ENCODE measurements around the gene FBLN5. TPM values are rescaled to one million over a fixed set of nuclear protein-coding genes. Genes with fewer than 3 reads are reported as not detected.
A peak's percentile ranks its signal among the peaks of the same experiment; 100 is the strongest.

FBLN5 gene
- total RNA-seq, 3 donors from 2014 or later: 6.1 to 56.7 (median 18.6) TPM

DNA sequence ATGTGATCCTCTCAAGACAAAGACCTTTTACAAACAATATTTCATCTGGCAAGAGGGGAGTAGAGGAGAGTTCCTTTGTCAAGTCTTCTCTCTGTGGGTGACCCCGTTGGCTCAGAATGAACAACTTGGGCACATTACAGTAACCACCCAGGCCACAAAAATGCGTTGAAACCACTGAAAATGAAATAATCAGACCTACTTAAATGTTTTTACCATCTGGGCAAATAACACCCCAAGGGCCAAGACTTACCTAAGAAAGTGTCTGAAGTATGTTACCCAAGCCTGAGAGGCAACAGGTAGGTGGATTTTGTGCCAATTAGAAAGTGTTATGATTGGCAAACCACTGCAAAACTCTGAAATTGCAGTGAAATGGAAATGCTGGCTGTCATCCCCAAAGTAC, 81.4 kb downstream of the FBLN5 start:
- intact Hi-C loops (cut with DNase I, micrococcal nuclease): no loop called here
- no peak for DNase-seq
- ATAC-seq: no peak
- TF ChIP-seq, protein P1, sequence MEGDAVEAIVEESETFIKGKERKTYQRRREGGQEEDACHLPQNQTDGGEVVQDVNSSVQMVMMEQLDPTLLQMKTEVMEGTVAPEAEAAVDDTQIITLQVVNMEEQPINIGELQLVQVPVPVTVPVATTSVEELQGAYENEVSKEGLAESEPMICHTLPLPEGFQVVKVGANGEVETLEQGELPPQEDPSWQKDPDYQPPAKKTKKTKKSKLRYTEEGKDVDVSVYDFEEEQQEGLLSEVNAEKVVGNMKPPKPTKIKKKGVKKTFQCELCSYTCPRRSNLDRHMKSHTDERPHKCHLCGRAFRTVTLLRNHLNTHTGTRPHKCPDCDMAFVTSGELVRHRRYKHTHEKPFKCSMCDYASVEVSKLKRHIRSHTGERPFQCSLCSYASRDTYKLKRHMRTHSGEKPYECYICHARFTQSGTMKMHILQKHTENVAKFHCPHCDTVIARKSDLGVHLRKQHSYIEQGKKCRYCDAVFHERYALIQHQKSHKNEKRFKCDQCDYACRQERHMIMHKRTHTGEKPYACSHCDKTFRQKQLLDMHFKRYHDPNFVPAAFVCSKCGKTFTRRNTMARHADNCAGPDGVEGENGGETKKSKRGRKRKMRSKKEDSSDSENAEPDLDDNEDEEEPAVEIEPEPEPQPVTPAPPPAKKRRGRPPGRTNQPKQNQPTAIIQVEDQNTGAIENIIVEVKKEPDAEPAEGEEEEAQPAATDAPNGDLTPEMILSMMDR (IDR thresholded peaks at IDR 0.05): no peak
- Histone ChIP-seq H3K9me3 (no peaks in the 10 kb centered on the region), H3K4me1 (ENCODE audit: low read depth) (peaks cover 8% of the 10 kb centered on the region), H3K36me3 (ENCODE audit: low read depth) (no peaks in the 10 kb centered on the region), H3K4me3 (no peak overlapping the region)

DNA sequence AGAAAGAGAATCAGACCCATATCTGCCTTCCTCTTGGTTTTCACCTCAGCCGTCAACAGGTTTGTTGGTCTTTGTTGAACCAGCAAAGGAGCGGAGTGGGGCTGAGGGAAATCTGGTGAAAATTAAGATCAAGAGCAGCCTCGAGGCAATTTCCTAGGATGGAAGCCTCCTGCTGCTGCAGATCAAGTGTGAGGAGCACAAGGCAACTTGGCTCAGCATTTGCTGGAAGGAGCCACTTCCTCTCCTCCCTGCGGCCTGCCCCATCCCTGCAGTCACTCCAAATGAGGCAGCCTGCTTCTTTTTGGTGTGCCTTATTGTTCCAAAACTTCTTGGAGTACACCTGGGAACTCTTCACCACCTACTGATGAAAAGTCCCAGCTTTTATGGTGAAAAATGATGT, 85.1 kb downstream of the FBLN5 start:
- Histone ChIP-seq H3K4me3 (no peak overlapping the region), H3K4me1 (ENCODE audit: low read depth) (no peaks in the 10 kb centered on the region), H3K36me3 (ENCODE audit: low read depth) (no peaks in the 10 kb centered on the region), H3K9me3 (no peaks in the 10 kb centered on the region)
- ATAC-seq: no peak
- TF ChIP-seq, protein P1 (IDR thresholded peaks at IDR 0.05): no peak
- intact Hi-C loops (cut with DNase I, micrococcal nuclease): no loop called here
- DNase-seq: no peak

DNA sequence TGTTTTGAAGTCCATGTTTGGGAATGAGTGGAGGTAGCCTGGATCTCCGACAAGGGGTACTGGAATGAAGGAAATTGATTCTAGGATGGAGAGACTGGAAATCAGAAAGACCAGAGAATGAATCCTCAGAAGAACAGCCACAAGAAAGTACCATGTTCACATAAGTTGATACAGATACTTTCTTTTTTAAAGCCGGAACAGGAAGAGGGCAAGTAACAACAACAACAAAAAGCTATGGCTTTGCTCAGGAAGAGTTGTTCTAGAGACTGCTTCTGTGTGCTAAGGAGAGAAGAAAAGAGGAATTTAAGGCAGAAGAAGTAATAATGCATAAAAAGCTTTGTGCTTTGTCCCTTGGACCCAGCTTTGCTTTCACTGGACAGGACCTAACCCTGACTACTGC, 86.4 kb downstream of the FBLN5 start:
- intact Hi-C loops (cut with DNase I, micrococcal nuclease): no loop called here
- TF ChIP-seq, protein P1 (IDR thresholded peaks at IDR 0.05): no peak
- peak; percentile 26 for ATAC-seq
- Histone ChIP-seq H3K36me3 (ENCODE audit: low read depth) (no peaks in the 10 kb centered on the region), H3K4me3 (no peak overlapping the region), H3K9me3 (no peaks in the 10 kb centered on the region), H3K4me1 (ENCODE audit: low read depth) (no peaks in the 10 kb centered on the region)
- DNase-seq: no peak

DNA sequence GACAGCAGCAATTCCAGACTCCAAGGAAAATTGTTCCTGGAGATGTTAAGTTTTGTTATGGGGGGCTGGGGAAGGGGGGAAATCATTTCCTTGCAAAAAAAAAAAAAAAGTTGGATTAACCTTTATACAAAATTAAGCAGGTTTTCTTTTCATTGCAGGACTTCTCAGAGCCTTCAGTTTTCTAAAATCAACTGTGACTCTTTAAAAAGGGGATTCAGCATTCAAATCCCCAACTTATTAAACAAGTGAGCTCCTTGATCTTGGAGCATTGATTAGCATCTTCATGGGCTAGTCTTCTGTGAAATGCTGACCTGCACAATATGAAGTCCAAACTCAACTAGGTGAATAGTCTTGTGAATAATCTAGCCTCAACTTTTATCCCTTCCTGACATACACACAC, 87.3 kb downstream of the FBLN5 start:
- TF ChIP-seq, protein P1 (IDR thresholded peaks at IDR 0.05): no peak
- H3K4me1 ChIP-seq (ENCODE audit: low read depth): no peaks in the 10 kb centered on the region
- H3K4me3 ChIP-seq: no peak overlapping the region
- no peaks in the 10 kb centered on the region for H3K9me3 ChIP-seq
- ATAC-seq: no peak
- intact Hi-C loops (cut with DNase I, micrococcal nuclease): no loop called here
- no peaks in the 10 kb centered on the region for H3K36me3 ChIP-seq (ENCODE audit: low read depth)
- DNase-seq: no peak

DNA sequence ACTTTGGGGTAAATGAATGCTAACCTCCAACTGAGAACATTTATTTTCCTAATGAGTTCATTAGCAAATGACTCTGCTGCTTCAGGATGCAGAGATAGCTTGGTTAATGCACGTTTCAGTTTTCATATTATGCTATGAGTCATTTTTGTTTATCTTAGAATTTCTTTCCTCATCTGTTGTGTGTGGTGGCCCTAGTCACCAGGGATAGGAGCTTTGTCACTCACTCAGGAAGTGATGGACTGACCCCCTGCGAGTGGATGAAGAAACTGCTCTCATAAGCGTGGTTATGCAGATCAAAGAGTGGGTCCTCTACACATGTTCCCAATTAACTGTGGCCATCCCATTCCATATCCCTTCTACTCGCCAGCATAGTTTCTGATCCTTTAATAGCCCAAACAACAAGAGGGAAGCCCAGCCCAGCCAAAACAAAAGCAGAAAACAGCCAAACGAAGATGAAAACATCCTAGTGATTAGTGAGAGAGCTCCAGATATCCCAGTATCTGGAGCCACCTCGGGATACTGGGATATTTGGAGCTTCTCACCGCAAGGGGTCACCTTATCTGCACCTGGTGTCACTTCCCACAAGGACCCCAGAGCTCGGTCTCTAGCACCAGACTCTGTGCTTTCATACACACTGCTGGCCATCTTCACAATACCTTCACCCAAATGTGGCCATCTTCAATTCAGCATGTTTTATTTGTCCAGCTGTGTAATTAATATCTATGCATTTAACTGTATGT, 88.8 kb downstream of the FBLN5 start:
- Histone ChIP-seq H3K9me3 (no peaks in the 10 kb centered on the region), H3K4me1 (ENCODE audit: low read depth) (no peaks in the 10 kb centered on the region), H3K36me3 (ENCODE audit: low read depth) (no peaks in the 10 kb centered on the region), H3K4me3 (no peak overlapping the region)
- peak; percentile 83 for ATAC-seq
- no peak for DNase-seq
- TF ChIP-seq, protein P1 (IDR thresholded peaks at IDR 0.05): no peak
- intact Hi-C loops (cut with DNase I, micrococcal nuclease): no loop called here

Data from mucosa of descending colon (tissue), 3 donors.